BLaER1 (cell line): ENCODE data around the gene ACP3.
"Not testable (repeated sequence)": the region's sequence is repeated elsewhere in the genome, so short reads cannot be mapped to it uniquely, and the experiment has no call there.

Experiments used
- H3K27ac ChIP-seq: shearing (Covaris generic); formaldehyde crosslinking; 2 replicates; pipeline ENCODE4 v1.8.1; 2022
- H3K27me3 ChIP-seq: shearing (Covaris generic); formaldehyde crosslinking; 2 replicates; pipeline ENCODE4 v1.8.1; 2022
- H3K36me3 ChIP-seq: shearing (Covaris generic); formaldehyde crosslinking; 2 replicates; pipeline ENCODE4 v1.8.1; 2022
- H3K4me1 ChIP-seq: shearing (Covaris generic); formaldehyde crosslinking; 2 replicates; pipeline ENCODE4 v1.8.1; 2022
- H3K4me2 ChIP-seq: shearing (Covaris generic); formaldehyde crosslinking; 2 replicates; pipeline ENCODE4 v1.8.1; 2022
- H3K4me3 ChIP-seq: shearing (Covaris generic); formaldehyde crosslinking; 2 replicates; pipeline ENCODE4 v1.8.1; 2022
- H3K9ac ChIP-seq: shearing (Covaris generic); formaldehyde crosslinking; 2 replicates; pipeline ENCODE4 v1.8.1; 2022
- H3K9me3 ChIP-seq: shearing (Covaris generic); formaldehyde crosslinking; 2 replicates; pipeline ENCODE4 v1.8.1; 2022
- H4K20me1 ChIP-seq: shearing (Covaris generic); formaldehyde crosslinking; 2 replicates; pipeline ENCODE4 v1.8.1; 2022
- Cebpa-rat ChIP-seq: shearing (Covaris generic); IDR thresholded peaks from 2 replicates; pipeline ENCODE4 v1.8.1; 2022

Gene ACP3

DNA sequence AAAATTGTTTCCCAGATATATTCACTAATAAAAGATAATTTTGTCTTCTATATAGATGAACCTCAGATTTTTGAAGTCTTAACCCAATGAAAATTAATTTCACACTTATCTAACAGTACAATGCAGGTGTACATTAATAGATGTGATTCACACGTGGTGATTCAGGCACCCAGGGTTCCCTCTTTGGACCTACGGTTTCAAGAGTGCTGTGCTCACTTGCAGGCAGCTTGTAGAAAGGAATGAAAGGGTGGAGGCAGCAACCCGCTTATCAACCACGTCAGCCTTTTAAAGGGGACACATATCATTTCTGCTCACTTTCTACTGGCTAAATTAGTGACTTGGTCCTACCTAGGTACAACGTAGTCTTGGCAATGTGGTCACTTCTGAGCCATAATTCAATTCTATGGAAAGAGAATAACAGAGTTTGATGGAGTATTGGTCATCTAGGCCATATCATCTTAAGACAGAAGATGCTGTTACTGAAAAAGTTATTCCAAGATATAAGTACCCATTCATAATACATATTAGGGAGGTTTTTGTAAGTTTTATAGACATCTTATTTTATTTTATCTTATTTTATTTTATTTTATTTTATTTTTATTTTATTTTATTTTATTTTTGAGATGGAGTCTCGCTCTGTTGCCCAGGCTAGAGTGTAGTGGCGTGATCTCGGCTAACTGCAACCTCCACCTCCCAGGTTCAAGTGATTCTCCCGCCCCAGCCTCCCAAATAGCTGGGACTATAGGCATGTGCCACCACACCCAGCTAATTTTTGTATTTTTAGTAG is 37.9 kb downstream of the ACP3 start:
- no peak overlapping the region for H3K4me3 ChIP-seq
- no peaks in the 10 kb centered on the region for H4K20me1 ChIP-seq
- no peak overlapping the region for H3K27ac ChIP-seq
- H3K9me3 ChIP-seq, result no peaks in the 10 kb centered on the region
- no peak overlapping the region for H3K9ac ChIP-seq
- no peaks in the 10 kb centered on the region for H3K27me3 ChIP-seq
- H3K4me2 ChIP-seq, result no peak overlapping the region
- no peaks in the 10 kb centered on the region for H3K36me3 ChIP-seq
- no peak for TF ChIP-seq Cebpa-rat
- H3K4me1 ChIP-seq, result no peaks in the 10 kb centered on the region

- H3K9ac ChIP-seq, result no peak overlapping the region
- no peaks in the 10 kb centered on the region for H3K36me3 ChIP-seq
- H3K4me2 ChIP-seq, result no peak overlapping the region
- no peaks in the 10 kb centered on the region for H3K9me3 ChIP-seq
- H3K27ac ChIP-seq, result no peak overlapping the region
- no peak overlapping the region for H3K4me3 ChIP-seq
- H3K4me1 ChIP-seq, result peaks cover 4% of the 10 kb centered on the region
- H3K27me3 ChIP-seq, result no peaks in the 10 kb centered on the region
- TF ChIP-seq Cebpa-rat, result no peak
- H4K20me1 ChIP-seq, result no peaks in the 10 kb centered on the region
Observed at GRCh38 chr3:132356568-132356967, 39.4 kb downstream of the ACP3 start.

GRCh38 chr3:132360717-132361116 is 43.5 kb downstream of the ACP3 start:
- Histone ChIP-seq H3K27me3 (no peaks in the 10 kb centered on the region), H3K4me1 (peaks cover 8% of the 10 kb centered on the region), H3K36me3 (no peaks in the 10 kb centered on the region), H3K4me3 (no peak overlapping the region), H3K9ac (no peak overlapping the region), H4K20me1 (no peaks in the 10 kb centered on the region), H3K9me3 (no peaks in the 10 kb centered on the region), H3K4me2 (no peak overlapping the region), H3K27ac (no peak overlapping the region)
- no peak for TF ChIP-seq Cebpa-rat

DNA sequence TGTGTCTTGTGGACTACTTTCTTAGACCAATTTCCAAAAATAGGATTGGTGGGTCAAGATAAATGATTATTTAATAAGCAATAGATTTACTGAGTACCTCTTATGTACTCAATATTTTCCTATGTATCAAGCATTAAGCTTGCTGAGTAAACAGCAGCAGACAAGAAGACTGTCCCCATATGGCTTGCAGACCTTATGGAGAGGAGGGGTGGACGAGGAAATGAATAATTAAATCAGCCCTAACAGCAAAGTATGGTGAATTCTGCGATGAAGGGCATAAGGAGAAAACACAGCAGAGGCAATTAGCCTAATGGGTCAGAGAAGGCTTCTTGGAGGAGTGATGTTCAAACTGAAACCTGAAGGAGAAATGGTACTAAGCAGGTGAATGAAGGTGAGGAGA is 45.1 kb downstream of the ACP3 start:
- H4K20me1 ChIP-seq, result no peaks in the 10 kb centered on the region
- no peaks in the 10 kb centered on the region for H3K27me3 ChIP-seq
- no peak overlapping the region for H3K27ac ChIP-seq
- no peak overlapping the region for H3K9ac ChIP-seq
- peaks cover 8% of the 10 kb centered on the region for H3K4me1 ChIP-seq
- H3K9me3 ChIP-seq, result no peaks in the 10 kb centered on the region
- no peak for TF ChIP-seq Cebpa-rat
- H3K36me3 ChIP-seq, result no peaks in the 10 kb centered on the region
- no peak overlapping the region for H3K4me3 ChIP-seq
- no peak overlapping the region for H3K4me2 ChIP-seq

DNA sequence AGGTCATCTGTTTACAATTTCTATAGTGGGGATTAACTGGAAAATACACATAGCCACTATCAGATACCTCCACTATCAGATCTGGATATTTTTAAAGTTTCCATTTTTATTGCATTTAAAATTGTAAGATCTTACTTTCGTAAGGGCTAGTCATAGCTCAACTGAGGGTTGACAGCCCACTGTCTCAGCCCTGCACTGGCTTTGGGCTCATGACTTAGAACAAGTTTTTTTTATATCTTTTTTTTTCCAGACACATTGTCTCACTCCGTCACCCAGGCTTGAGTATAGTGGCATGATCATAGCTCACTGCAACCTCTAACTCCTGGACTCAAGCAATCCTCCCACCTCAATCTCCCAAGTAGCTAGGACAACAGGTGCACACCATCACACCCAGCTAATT is 51.3 kb downstream of the ACP3 start:
- Histone ChIP-seq H3K9ac (no peak overlapping the region), H3K4me2 (no peak overlapping the region), H3K9me3 (no peaks in the 10 kb centered on the region), H3K27ac (no peak overlapping the region), H3K27me3 (no peaks in the 10 kb centered on the region), H3K4me1 (no peaks in the 10 kb centered on the region), H3K36me3 (no peaks in the 10 kb centered on the region), H4K20me1 (no peaks in the 10 kb centered on the region), H3K4me3 (no peak overlapping the region)
- no peak for TF ChIP-seq Cebpa-rat

DNA sequence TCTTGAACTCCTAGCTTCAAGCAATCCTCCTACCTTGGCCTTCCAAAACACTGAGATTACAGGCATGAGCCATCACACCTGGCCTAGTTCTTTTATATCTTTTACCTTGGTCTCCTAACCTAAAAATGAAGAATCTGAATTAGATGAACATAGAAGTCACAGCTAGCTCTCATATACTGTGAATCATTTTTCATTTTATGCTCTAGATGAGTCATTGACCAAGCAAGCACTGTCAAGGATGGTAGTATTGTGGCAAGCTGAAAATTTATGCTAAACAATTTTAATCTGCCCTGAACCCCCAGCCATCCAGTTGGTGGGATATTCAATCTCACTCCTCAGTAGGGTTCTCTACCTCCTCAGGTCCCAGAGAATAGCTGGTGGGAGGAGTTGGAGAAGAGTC is 51.8 kb downstream of the ACP3 start:
- Histone ChIP-seq H3K27me3 (no peaks in the 10 kb centered on the region), H3K4me2 (no peak overlapping the region), H3K9me3 (no peaks in the 10 kb centered on the region), H3K4me1 (no peaks in the 10 kb centered on the region), H3K4me3 (no peak overlapping the region), H3K36me3 (no peaks in the 10 kb centered on the region), H4K20me1 (no peaks in the 10 kb centered on the region), H3K9ac (no peak overlapping the region), H3K27ac (no peak overlapping the region)
- TF ChIP-seq Cebpa-rat, result no peak

- not testable (repeated sequence) for H4K20me1 ChIP-seq, H3K9ac ChIP-seq, H3K4me2 ChIP-seq, H3K4me1 ChIP-seq, H3K27ac ChIP-seq, H3K9me3 ChIP-seq, H3K4me3 ChIP-seq, H3K36me3 ChIP-seq, H3K27me3 ChIP-seq
Observed at GRCh38 chr3:132376945-132377354, 59.7 kb downstream of the ACP3 start.

DNA sequence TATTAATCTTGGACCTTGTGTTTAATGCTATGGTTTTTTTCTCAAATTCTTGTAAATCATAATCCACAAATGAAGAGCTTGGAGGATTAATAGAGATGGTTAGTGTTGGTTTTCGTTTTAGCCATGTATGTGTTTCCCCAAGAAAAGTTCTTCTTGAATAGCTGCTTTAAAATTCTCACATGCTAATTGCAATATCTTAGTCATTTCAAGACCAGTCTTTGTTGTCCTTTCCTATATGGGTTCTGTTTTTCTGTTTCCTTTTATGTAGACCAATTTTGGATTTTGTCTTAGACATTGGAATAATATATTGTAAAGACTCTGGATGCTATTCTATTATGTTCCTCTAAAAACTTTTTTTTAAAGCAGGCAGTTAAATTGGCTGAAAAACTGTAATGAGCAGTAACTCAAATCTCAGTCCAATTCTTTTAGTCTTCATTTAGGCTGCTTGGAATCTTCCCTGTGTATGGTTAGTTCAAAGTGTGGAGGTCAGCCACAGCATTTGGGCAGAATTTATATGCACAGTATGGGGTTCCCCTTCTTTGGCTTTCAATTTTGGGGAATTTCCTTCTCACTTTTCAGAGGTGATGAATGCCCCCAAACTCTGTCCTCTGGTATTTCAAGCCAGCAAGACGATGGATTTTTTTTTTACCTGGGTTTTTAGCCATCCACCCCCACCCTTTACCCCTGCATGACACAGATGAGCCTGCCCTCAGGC is 61.0 kb downstream of the ACP3 start:
- no peaks in the 10 kb centered on the region for H4K20me1 ChIP-seq
- no peak overlapping the region for H3K9ac ChIP-seq
- peaks cover 13% of the 10 kb centered on the region for H3K9me3 ChIP-seq
- 0 out of 2 replicates have a peak, but pooled peaks cover 5% of the 10 kb centered on the region for H3K36me3 ChIP-seq
- H3K27me3 ChIP-seq, result no peaks in the 10 kb centered on the region
- no peak overlapping the region for H3K4me2 ChIP-seq
- TF ChIP-seq Cebpa-rat, result no peak
- no peak overlapping the region for H3K4me3 ChIP-seq
- 0 out of 2 replicates have a peak, but pooled peaks cover 7% of the 10 kb centered on the region for H3K4me1 ChIP-seq
- H3K27ac ChIP-seq, result no peak overlapping the region

- H4K20me1 ChIP-seq, result no peaks in the 10 kb centered on the region
- no peak overlapping the region for H3K9ac ChIP-seq
- 0 out of 2 replicates have a peak, but pooled peaks cover 7% of the 10 kb centered on the region for H3K4me1 ChIP-seq
- no peak overlapping the region for H3K4me3 ChIP-seq
- H3K27ac ChIP-seq, result no peak overlapping the region
- no peak for TF ChIP-seq Cebpa-rat
- peaks cover 19% of the 10 kb centered on the region for H3K9me3 ChIP-seq
- no peak overlapping the region for H3K4me2 ChIP-seq
- 0 out of 2 replicates have a peak, but pooled peaks cover 6% of the 10 kb centered on the region for H3K36me3 ChIP-seq
- H3K27me3 ChIP-seq, result no peaks in the 10 kb centered on the region
Observed at GRCh38 chr3:132378846-132379245, 61.6 kb downstream of the ACP3 start.

GRCh38 chr3:132380920-132381319 is 63.7 kb downstream of the ACP3 start:
- peaks cover 23% of the 10 kb centered on the region for H3K9me3 ChIP-seq
- H3K36me3 ChIP-seq, result 0 out of 2 replicates have a peak, but pooled peaks cover 6% of the 10 kb centered on the region
- no peak overlapping the region for H3K27ac ChIP-seq
- H4K20me1 ChIP-seq, result no peaks in the 10 kb centered on the region
- H3K4me1 ChIP-seq, result 0 out of 2 replicates have a peak, but pooled peaks cover 7% of the 10 kb centered on the region
- no peak for TF ChIP-seq Cebpa-rat
- no peak overlapping the region for H3K9ac ChIP-seq
- H3K4me2 ChIP-seq, result no peak overlapping the region; the same call in 1 of the 2 replicates
- no peaks in the 10 kb centered on the region for H3K27me3 ChIP-seq
- no peak overlapping the region for H3K4me3 ChIP-seq
